ENCODE measurements around the gene MFRP.

Gene MFRP

GRCh38 chr11:119373059-119373920 lies 26.8 kb upstream of the MFRP start:
- DNase-seq (ENCODE audit: low spot score), result no peak

- DNase-seq (ENCODE audit: low spot score), result no peak
These were observed 26.0 kb upstream of the MFRP start for GRCh38 chr11:119372260-119373058.

GRCh38 chr11:119371778-119372182 lies 25.3 kb upstream of the MFRP start:
- DNase-seq (ENCODE audit: low spot score), result no peak

- no peak for DNase-seq (ENCODE audit: low spot score)
These were observed 24.6 kb upstream of the MFRP start for GRCh38 chr11:119371067-119371601.

- DNase-seq (ENCODE audit: low spot score), result no peak
These were observed 24.1 kb upstream of the MFRP start for GRCh38 chr11:119370486-119371046.

GRCh38 chr11:119369132-119369925 lies 22.8 kb upstream of the MFRP start:
- DNase-seq (ENCODE audit: low spot score), result no peak

GRCh38 chr11:119368121-119369034 lies 21.9 kb upstream of the MFRP start:
- peak; percentile 75 for DNase-seq (ENCODE audit: low spot score)

- no peak for DNase-seq (ENCODE audit: low spot score)
These were observed 21.2 kb upstream of the MFRP start for GRCh38 chr11:119367661-119368120.

- DNase-seq (ENCODE audit: low spot score), result no peak
These were observed 20.4 kb upstream of the MFRP start for GRCh38 chr11:119366690-119367620.

GRCh38 chr11:119365071-119365591 lies 18.6 kb upstream of the MFRP start:
- DNase-seq (ENCODE audit: low spot score), result no peak

- DNase-seq (ENCODE audit: low spot score), result peak; percentile 44
These were observed 17.5 kb upstream of the MFRP start for GRCh38 chr11:119363851-119364590.

- DNase-seq (ENCODE audit: low spot score), result no peak
These were observed 16.8 kb upstream of the MFRP start for GRCh38 chr11:119363081-119363850.

- no peak for DNase-seq (ENCODE audit: low spot score)
These were observed 16.2 kb upstream of the MFRP start for GRCh38 chr11:119362741-119363080.

- no peak for DNase-seq (ENCODE audit: low spot score)
These were observed 15.6 kb upstream of the MFRP start for GRCh38 chr11:119361941-119362725.

- DNase-seq (ENCODE audit: low spot score), result no peak
These were observed 14.7 kb upstream of the MFRP start for GRCh38 chr11:119361056-119361787.

Data from hematopoietic multipotent progenitor cell treated with erythropoietin and hydrocortisone succinate and interleukin-3 and kit ligand, for 15 days (in vitro differentiated cells).